Stimulated activated naive CD4-positive, alpha-beta T cell (primary cell): ENCODE data around the gene LDB1.

Experiments used
- DNase-seq, 6 experiments: peaks; one replicate each; lab custom pipeline; 2025; lab: John Stamatoyannopoulos, UW

Gene LDB1

DNA sequence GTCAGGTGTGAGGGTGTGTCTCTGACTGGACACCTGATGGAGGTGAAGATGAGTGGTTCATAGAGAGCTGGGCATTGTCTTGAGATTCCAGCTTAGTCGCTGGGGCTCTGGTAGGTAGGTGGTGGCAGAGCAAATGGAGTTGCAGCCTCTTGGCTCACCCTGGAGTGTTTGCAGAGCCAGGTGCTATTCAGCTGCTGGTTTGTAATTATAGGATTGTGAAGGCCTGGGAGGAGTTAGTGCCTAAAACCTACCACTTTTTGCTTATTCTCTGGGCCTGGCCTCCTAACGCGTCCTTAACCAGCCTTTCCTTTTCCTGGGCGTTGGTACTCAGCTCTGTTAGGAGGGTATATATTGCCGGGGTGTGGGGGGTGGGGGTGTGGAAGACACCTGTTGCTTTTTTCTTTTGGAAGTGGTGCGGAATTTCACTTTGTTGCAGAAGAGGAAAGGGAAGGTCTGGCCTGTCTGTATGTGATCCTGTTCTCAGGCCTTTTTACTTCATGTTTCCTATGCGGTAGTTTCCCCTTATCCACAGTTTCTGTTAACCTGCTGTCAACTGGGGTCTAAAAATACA lies 15.9 kb upstream of the LDB1 start:
- no peak for DNase-seq

DNA sequence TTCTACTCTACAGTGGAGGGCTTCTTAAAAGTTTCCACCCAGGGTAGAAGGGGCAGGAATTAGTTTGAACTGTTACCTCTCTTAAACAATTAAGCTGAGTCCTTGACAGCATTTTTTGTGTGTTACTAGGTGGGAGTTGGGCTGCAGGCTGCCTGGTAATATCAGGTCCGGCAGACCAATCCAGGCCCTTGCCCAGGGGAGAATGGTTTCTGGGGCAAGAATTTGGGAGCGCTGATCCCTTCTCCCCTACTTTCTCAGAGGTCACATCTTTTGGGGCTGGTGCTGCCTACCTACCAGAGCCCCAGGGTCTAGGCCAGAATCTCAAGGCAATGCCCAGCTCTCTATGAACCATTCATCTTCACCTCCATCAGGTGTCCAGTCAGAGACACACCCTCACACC lies 14.2 kb upstream of the LDB1 start:
- no peak for DNase-seq

DNA sequence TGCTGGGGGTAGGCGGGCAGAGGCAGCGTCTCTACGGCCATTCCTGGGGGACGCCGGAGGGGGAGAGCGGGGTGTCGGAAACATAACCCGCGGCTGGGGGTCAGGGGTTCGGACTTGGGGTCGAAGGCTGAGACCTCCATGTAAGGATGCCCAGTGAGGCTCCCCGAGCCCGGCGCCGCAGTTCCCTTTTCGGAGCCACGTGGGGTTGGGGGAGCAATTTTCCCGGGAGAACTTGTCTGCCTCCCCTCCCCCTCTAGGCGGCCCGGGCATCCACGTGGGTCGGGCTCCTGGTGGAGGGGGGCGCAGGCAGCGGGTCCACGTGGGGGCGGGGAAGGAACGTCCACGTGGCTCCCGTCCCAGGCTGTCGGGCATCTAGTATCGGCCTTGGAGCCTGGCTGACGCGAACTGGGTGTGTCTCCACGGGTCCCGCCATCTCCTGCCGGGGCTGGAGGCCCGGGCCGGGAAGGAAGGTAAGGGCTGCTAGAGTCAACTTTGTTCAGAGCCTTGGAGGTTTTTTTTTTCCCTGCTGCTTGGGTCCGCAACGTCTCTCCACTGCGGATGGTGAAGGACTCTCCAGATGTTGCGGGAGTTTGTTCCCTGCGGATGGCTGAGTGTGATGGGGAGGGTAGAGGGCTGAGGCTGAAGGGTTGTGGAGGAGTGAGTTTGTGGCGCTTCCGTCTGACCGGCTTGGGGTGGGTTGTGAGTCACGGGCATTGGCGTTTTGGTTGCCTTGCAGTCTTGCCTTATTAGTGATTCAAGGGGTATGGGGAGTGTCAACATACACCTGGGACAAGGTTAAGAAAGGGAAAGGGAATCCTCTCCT lies 13.4 kb upstream of the LDB1 start:
- DNase-seq, result peak in 5 of 6 experiments; percentile 8 to 38 (median 32)

DNA sequence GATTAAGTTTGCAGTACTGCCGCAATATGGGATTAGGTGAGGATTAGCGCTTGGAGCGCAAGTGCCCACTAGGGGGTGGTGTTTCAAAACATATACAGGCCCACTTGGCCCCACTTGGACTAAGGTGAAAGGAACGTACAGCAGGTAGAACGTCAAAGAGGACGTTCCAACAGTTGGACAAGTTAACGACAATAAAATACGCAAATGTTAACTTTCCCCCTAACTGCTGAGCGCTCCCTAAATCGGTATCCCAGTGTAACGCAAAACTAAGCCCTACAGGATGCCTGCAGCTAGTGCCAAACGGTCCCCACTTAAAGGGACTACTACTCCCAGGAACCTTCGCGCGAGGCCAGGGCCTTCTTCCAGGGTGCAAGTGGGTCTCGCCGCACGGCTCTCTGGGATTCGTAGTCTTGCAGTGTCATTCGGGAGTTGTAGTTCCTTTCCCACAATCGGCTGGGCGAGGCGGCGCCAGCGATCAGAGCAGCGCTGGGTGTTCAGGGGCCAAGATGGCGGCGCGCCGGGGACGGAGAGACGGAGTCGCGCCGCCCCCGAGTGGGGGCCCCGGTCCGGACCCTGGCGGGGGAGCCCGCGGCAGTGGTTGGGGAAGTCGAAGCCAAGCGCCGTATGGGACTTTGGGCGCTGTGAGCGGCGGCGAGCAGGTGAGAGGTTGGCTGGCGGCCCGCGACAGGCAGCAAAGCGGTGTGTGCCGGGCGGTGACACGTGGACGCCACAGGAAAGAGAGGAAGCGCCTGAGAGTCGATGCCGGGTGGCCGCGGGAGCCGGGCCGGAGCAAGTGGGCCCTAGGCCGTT lies 12.6 kb upstream of the LDB1 start, which contains the start of gene PPRC1:
TSS of gene PPRC1 (plus strand) at position 478 of the 810 bp plus-strand sequence. CDS start at position 507, 29 bp downstream.
- peak; percentile 92 to 98 (median 96) for DNase-seq

DNA sequence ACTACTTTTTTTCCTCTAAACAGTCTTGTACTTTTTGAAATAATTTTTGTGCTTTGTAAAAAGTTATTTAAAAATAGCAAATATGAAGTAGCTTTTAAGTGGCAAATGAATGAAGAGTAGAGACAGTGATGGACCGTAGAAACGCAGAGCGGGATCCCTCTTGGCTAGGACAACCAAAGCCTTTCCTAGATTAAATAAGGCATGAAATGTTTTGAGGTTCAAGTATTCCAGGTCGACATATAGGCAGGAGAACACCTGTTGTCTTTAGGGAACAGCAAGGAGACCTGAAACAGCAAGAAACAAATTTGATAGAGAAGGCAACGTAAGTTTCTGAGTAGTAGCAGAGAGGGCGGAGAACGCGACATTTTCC lies 12.0 kb upstream of the LDB1 start:
- no peak for DNase-seq

DNA sequence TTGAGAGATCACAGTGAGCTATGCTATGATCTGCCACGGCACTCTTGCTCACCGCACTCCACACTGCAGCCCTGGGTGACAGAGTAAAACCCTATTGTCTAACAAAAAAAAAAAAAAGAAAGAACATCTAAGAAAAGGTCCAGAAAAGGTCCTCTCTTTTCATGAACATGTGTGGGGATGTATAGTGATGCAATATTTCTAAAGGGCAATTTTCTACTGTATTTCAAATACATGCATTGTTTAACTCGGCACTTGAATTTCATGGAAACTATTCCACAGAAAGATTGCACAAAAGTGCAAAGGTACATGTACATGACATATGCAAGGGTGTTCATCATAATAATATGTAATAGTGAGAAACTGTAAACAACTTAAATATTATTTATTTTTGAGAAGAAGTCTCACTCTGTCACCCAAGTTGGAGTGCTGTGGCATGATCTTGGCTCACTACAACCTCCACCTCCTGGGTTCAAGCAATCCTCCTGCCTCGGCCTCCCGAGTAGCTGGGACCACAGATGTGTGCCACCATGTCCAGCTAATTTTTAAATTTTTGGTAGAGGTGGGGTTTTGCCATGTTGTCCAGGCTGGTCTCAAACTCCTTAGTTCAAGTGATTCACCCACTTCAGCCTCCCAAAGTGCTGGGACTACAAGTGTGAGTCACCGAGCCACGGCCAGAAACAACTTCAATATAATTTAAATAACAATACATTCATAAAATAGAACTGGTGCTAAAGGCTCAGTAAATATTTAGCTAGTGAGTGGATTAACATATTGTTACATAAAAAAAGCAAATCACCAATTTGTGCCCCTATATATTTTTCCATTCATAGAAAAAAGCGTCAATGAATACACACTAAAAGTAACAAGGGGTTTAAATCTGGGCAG lies 11.4 kb upstream of the LDB1 start:
- no peak for DNase-seq

DNA sequence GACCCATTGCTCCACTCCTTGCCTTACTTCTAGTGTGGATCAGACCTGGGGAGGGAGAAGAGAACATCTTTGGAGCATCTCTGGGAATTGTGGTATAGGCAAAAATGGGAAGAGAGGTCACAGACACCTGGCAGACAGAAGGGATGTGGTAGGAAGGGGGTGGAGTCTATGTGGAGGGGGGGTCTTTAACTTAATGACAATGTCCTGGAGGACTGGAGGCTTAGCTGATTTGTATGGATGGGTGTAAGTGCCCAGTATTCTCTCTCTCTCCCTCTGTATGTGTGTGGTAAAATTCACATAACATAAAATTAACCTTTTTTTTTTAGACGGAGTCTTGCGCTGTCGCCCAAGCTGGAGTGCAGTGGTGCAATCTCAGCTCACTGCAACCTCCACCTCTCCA lies 3.1 kb upstream of the LDB1 start:
- DNase-seq, result no peak

DNA sequence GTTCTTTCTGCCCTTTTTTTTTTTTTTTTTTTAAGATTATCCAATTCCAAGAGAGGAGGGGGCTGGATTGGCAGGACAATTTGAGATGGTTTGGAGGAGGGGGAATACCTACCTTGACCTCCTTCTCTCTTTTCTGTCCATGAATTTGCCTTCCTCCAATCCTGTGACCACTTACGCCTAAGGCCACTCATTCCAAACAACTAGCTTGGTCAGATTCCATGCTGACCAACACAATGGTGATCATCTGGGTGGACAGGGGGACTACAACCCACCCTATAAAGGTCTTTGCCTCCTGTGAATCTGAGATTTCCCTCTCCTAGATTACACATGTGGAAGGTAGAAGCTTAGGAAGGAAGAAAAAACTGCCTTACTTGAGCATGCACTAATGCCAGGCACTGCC lies 2.3 kb upstream of the LDB1 start:
- no peak for DNase-seq

DNA sequence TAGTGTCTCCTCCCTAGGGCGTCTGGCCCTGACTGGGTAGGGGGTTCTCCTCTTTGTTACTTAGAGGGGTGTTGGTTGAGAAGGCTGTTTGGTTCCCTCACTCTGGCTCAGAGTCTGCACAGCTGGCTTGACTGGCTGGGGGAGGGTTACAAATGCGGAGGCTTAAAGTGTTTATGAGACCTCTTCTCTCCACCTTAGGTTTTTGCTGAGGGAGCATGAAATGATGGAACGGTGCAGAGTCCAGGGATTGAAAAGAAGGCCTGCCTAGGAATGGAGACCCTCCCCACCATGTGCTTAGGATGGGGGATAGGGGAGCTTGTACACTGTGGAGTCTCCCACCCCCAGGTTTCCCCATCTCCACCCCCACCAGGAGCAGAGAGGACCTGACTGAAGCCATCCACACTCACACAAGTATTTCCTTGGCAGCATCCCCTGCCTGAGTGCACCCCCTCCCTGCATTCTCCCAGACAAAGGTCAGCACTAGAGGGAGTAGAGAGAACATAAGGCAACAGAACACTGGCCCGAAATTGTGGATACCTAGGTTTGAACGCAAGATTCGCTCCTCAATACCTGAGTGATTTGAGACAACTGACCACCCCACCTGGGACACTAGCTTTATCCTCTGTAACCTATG lies 1.7 kb upstream of the LDB1 start:
- DNase-seq, result no peak

DNA sequence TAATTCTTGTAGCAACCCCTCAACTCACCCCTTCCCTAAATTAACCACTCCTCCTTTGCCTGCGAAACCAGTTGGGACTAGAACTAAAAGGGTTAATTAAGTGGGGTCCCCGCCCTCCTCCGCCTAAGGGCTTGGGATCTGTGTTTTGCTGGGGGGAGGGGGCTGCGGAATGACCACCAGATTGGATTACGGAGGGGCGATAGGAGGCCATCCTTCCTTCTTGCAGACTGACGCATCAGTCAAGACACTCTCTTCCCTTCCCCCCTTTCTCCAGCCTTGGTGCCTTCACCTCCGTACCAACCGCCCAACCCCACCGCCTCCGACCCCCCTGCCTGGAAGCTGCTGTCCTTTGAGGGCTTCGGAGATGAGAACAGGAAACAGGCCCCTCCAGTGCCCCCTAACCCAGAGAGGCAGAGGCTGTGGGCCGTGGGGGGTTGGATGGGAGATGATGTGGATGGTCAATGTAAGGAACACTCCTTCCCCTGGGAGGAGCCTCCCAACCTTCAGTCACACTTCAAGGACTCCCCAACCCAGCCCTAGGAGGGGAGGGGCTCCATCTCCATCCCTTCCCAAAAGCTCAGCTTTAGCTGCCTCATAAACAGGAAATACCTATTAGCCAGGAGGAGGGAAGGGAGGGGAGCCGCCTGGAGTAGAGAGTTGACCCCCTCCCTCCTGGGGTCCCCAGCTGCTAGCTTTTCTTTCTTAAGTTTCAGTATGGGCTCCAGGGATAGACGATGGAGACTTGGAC lies 997 bp upstream of the LDB1 start:
- DNase-seq, result peak in 2 of 6 experiments; percentile 27 to 45

DNA sequence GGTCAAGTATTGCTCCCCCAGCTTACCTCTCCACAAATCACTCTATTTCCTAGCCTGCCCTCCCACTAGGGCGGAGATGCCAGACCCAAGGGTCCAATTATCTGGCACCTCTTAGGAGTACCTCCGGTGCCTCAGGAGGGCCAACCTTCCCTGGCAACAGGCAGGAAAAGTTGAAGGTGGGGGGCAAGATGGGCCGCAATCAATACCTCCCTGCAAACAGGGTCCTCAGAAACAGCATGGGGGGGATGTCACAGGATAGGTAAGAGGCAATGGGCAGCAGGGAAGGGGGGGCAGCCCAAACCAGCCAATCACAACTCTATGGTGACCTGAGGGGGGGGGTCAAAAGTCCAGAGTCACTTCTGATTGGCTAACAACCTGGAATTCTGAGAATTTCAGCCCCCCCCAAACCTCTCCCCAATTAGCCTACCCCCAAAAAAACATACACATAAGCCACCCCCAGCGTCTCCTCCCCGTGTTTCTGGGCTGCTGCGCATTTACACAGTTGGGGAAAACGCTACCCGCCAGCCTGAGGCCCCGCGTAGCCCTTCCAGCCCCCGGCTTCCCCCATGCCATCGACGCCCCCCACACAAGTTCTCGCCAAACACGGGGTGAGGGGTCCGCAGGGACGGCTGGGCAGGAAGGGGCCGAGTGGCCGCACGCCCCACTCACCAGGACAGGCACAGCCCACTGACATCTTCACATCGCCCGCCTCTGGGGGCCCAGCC lies 589 bp downstream of the LDB1 start:
- peak; percentile 9 to 69 (median 49) for DNase-seq

DNA sequence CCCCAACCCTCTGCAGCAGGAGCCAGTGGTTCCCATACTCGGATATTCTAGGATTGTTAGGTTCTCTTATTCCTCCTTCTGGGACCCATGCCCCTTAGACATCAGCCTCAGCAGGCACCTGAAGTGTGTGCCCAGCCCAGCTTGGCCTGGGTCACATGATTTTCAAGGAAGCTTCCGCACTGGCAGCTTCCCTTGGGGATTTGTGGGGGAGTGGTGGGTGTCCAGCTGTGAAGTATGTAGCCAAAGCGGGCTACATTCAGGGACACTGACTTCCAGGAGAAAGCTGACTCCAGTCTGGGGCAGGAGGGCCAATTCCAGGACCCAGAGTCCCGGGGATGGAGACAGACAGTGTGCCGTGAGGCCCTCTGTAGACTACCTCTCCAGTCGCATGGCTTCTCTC lies 1.3 kb downstream of the LDB1 start:
- DNase-seq, result no peak

DNA sequence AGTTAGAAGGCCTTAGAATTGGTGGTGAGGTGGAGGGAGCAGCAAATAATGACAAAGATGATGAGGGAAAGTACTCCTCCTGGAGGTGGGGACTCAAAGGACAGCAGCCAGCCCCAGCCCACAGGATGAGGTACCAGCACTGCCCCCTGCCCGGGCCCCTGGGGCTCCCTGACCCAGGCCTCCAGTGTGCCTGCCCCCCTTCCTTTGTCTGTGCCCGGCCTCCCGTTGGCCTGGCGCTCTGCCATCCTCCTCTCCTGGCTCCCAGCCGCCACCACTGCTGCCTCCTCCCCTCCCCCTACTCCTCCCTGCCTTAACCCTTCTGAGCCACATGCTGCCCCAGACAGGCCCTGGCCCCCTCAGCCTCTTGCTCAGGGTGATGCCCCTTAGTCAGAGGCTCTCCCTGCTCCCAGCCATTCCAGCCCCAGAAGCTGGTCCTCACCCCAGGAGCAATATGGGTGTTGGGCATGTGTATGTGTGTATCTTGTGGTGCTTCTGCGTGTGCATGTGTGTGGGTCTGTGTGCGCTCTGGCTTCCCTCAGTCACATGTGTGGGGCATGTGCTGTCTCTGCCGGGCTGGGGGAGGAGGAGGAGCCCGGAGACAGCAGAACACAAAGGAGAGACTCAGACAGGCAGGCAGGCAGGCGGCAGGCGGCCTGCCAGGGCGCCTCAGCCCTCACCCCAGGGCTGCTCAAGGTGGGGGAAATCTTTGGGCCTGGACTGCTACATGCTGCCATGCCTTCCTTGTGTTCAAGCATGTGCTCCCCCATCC lies 2.6 kb downstream of the LDB1 start:
- DNase-seq, result peak; percentile 58 to 72 (median 64)

DNA sequence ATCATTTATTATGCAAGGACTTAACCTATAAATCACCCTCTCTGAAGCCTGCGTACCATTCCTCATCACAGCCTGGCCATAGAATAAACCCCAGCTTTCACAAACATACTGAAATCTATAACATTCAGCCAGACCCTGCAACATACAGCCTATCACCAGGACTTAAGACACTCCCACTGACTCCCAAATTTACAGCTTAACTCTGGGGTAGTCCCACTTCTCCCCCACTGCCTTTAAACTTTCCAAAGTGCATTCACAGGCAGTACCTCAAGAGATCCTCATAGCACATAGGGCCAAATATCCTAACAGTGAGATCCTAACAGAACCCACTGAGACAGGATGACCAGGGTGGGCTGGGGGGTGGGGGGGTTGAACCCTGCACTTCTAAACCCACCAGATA lies 3.5 kb downstream of the LDB1 start:
- DNase-seq, result no peak

DNA sequence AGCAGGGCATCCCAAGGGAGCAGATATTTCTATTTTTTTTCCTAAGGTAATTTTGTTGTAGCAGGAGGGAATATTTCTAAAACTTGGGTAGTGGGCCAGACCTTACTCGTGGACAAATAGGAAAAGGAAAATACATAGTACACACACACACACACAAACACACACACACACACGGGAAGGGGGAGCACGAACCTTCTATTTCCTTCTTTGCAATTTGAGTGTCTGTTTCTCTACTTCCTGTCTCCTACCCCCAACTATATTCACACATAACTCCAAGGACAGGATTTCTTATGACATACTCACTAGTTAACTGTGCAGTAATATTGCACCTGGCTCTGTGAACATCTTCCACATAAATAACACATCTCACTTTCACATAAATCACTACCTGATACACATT lies 4.4 kb downstream of the LDB1 start:
- DNase-seq, result peak in 3 of 6 experiments; percentile 18 to 35 (median 22)

DNA sequence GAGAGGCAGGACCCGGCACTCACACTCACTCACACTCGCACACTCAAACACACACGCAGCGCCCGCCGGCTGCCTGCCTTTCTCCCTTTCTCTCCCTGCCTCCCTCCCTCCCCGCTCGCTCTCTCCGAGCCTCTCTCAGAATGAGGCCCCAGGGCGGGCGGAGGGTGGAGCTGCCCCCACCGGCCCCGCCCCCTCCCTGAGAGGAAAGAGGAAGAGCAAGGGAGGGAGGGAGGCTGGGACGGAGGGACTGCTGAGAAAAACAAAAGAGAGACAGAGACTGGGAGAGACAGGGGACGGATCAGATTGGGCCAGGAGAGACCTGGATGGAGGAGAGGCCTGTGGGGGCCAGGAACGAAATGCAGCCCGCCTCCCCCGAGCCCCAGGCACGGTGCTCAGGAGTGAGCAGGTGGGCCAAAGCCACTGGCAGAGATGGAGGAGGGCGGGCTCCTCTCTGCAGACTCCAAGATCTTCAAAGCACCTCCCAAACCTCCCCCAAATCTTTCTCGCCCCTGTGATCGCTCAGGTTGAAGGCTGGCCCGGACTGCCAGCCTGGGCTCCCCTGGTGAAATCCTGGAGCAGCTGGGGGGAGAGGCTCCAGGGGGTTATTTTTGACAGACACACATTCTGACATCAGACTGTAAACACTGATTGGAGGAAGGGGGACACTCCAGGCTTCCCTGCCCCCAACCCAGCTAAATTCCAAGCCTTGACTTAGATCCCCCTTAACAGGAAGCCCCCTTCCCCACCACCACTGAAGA lies 5.1 kb downstream of the LDB1 start:
- DNase-seq, result peak; percentile 51 to 81 (median 75)

DNA sequence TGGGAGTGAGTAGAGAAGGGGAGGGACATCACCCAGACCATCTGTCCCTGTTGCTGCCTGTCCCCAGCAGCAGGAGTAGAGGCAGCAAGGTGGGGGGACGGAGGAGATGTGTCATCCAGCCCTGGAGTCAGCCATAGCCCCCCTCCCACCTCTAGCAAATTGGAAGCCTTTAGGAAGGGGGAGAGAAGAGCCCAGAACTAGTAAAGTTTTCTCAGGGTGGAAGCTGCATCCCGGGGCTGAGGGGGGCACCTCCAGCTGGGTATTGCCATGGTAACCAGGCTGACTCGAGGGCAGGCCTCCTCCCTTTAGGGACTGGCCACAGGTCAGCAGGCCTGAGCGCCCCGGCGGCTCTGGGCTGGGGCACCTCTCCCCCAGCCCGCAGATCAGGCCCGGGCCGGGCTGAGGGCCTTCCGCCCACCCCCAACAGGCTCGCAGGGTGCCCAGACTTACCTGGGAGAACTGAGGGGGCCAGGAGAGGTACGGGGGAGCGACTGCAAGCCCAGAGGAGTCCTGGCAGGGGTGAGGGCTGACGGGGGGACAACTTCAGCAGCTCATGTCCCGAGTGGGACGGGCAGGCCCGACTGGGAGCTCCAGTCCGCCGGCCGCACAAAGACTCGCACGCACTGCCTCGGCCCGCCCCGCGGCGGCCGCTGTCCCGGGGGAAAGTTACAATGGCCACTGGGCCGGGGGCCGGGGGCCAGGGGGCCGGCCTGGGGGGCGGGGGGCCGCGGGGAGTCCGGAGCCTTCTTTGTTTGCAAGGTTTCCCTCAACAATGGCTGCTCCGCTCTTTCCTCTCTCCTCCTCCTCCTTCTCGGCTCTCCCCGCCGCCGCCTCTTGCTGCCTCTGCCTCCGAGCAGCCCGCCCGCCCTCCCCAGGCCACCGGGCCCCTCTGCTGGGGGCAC lies 6.0 kb downstream of the LDB1 start:
- DNase-seq, result peak in 1 of 6 experiments; percentile 15
